ENCODE measurements around the gene TTC7B.

- no peak for TF ChIP-seq CTCF (conservative IDR thresholded peaks at IDR 0.05; ENCODE audit: low read depth in 2 of 2)
- no peak for TF ChIP-seq EZH2 (IDR thresholded peaks at IDR 0.05; ENCODE audit: low read depth, unreplicated experiment)
- TF ChIP-seq POLR2AphosphoS5 (IDR thresholded peaks at IDR 0.05; ENCODE audit: low read depth) = no peak
- no peak for TF ChIP-seq ZNF331 (CRISPR knock-in tag; IDR thresholded peaks at IDR 0.05; ENCODE audit: low read depth)
- no peak for TF ChIP-seq STAT1 (IDR thresholded peaks at IDR 0.05; ENCODE audit: unreplicated experiment)
- no peak for TF ChIP-seq EZH2phosphoT487 (IDR thresholded peaks at IDR 0.05; ENCODE audit: unreplicated experiment)
- TF ChIP-seq NANOG (IDR thresholded peaks at IDR 0.05; ENCODE audit: borderline replicate concordance) = no peak
- no peak for TF ChIP-seq REST (IDR thresholded peaks at IDR 0.05; ENCODE audit: unreplicated experiment)
- no peak for TF ChIP-seq ETS1 (IDR thresholded peaks at IDR 0.05)
- no peak for TF ChIP-seq ZNF462 (CRISPR knock-in tag; IDR thresholded peaks at IDR 0.05)
- no peak for TF ChIP-seq CREB1 (CRISPR knock-in tag; IDR thresholded peaks at IDR 0.05; ENCODE audit: low read depth)
- no peak for TF ChIP-seq JUNB (IDR thresholded peaks at IDR 0.05; ENCODE audit: unreplicated experiment)
- TF ChIP-seq ZNF114 (CRISPR knock-in tag; IDR thresholded peaks at IDR 0.05) = no peak
Observed at GRCh38 chr14:90731487-90731886, 84.7 kb downstream of the TTC7B start.

Data from GM23338 (cell line).